Neural progenitor cell (in vitro differentiated cells): ENCODE data around the gene HSPA2.

Experiments used
- CTCF ChIP-seq: fragments of 200-600 bp; sonication (generic); IDR thresholded peaks from 2 replicates; pipeline ENCODE4 v1.5.1; 2017; ENCODE audit warnings: antibody characterized with exemption, mild to moderate bottlenecking
- EZH2 ChIP-seq: fragments of 200-600 bp; sonication (generic); IDR thresholded peaks from 2 replicates; pipeline ENCODE4 v1.6.1; 2017; ENCODE audit warnings: antibody characterized with exemption, mild to moderate bottlenecking, moderate library complexity

GRCh38 chr14:64574371-64575107 lies 34.0 kb downstream of the HSPA2 start:
- no peak for TF ChIP-seq CTCF
- no peak for TF ChIP-seq EZH2
